H9 (cell line): ENCODE data around the gene PAQR9. TPM values are rescaled to one million over a fixed set of nuclear protein-coding genes. Genes with fewer than 3 reads are reported as not detected.

Experiments
- DNase-seq: peaks from one replicate; pipeline ENCODE4 v3.0.0-alpha.2; 2017
- H2AFZ ChIP-seq: one replicate; pipeline ENCODE4 v1.6.1; 2013; ENCODE audit warnings: mild to moderate bottlenecking, low read length, control low read depth, moderate library complexity
- H2AK5ac ChIP-seq: 2 replicates; pipeline ENCODE4 v1.6.1; 2013; ENCODE audit warnings: low read length, control low read depth, mixed read lengths; ENCODE audit not compliant: insufficient read length
- H2BK120ac ChIP-seq: one replicate; pipeline ENCODE4 v1.6.1; 2013; ENCODE audit warnings: low read depth, mild to moderate bottlenecking, low read length, control low read depth, inconsistent platforms; ENCODE audit not compliant: poor library complexity, severe bottlenecking
- H2BK12ac ChIP-seq: 2 replicates; pipeline ENCODE4 v1.6.1; 2013; ENCODE audit warnings: low read length, control low read depth, mixed read lengths, low read depth; ENCODE audit not compliant: insufficient read length
- H2BK15ac ChIP-seq: 2 replicates; pipeline ENCODE4 v1.6.1; 2013; ENCODE audit warnings: low read depth, low read length, control low read depth
- H2BK20ac ChIP-seq: one replicate; pipeline ENCODE4 v1.6.1; 2013; ENCODE audit warnings: low read depth, mild to moderate bottlenecking, low read length, control low read depth, inconsistent platforms; ENCODE audit not compliant: poor library complexity, severe bottlenecking
- H2BK5ac ChIP-seq: 2 replicates; pipeline ENCODE4 v1.6.1; 2013; ENCODE audit warnings: low read length, control low read depth, mixed read lengths; ENCODE audit not compliant: insufficient read length
- H3K14ac ChIP-seq: 2 replicates; pipeline ENCODE4 v1.6.1; 2013; ENCODE audit warnings: low read length, control low read depth; ENCODE audit not compliant: insufficient read depth
- H3K18ac ChIP-seq: 2 replicates; pipeline ENCODE4 v1.6.1; 2013; ENCODE audit warnings: low read depth, mild to moderate bottlenecking, mixed read lengths, low read length, control low read depth; ENCODE audit not compliant: insufficient read length
- H3K23ac ChIP-seq: 2 replicates; pipeline ENCODE4 v1.6.1; 2013; ENCODE audit warnings: low read length, control low read depth, mixed read lengths, low read depth; ENCODE audit not compliant: insufficient read length
- H3K23me2 ChIP-seq: 2 replicates; pipeline ENCODE4 v1.6.1; 2013; ENCODE audit warnings: low read depth, mild to moderate bottlenecking, mixed read lengths, low read length, control low read depth; ENCODE audit not compliant: insufficient read length, poor library complexity, severe bottlenecking
- H3K27ac ChIP-seq: 2 replicates; pipeline ENCODE4 v1.5.1; 2013; ENCODE audit warnings: low read length, control low read depth, mixed read lengths, low read depth; ENCODE audit not compliant: insufficient read length
- H3K27me3 ChIP-seq: 2 replicates; pipeline ENCODE4 v1.6.1; 2013; ENCODE audit warnings: low read length, control low read depth, inconsistent platforms; ENCODE audit not compliant: insufficient read depth
- H3K4ac ChIP-seq: 2 replicates; pipeline ENCODE4 v1.6.1; 2013; ENCODE audit warnings: low read depth, mild to moderate bottlenecking, control low read depth, inconsistent platforms, low read length, moderate library complexity
- H3K4me1 ChIP-seq: 2 replicates; pipeline ENCODE4 v1.6.1; 2013; ENCODE audit warnings: low read length, control low read depth, inconsistent platforms; ENCODE audit not compliant: insufficient read depth
- H3K4me2 ChIP-seq: 2 replicates; pipeline ENCODE4 v1.6.1; 2013; ENCODE audit warnings: low read length, control low read depth, mixed read lengths; ENCODE audit not compliant: insufficient read length, insufficient read depth
- H3K56ac ChIP-seq: 2 replicates; pipeline ENCODE4 v1.6.1; 2013; ENCODE audit warnings: low read depth, mild to moderate bottlenecking, mixed read lengths, low read length, control low read depth; ENCODE audit not compliant: insufficient read length
- H3K79me1 ChIP-seq: 2 replicates; pipeline ENCODE4 v1.6.1; 2013; ENCODE audit warnings: low read depth, mild to moderate bottlenecking, moderate library complexity, low read length, control low read depth, inconsistent platforms; ENCODE audit not compliant: insufficient read depth, poor library complexity, severe bottlenecking
- H3K79me2 ChIP-seq: 2 replicates; pipeline ENCODE4 v1.6.1; 2013; ENCODE audit warnings: low read length, control low read depth, inconsistent platforms; ENCODE audit not compliant: insufficient read depth
- H3K9ac ChIP-seq: 2 replicates; pipeline ENCODE4 v1.6.1; 2013; ENCODE audit warnings: low read length, control low read depth, mixed read lengths; ENCODE audit not compliant: insufficient read length; ENCODE audit errors: extremely low read depth
- H3K9me3 ChIP-seq: one replicate; pipeline ENCODE4 v1.6.1; 2013; ENCODE audit warnings: low read depth, low read length, inconsistent platforms; ENCODE audit not compliant: control insufficient read depth
- H3T11ph ChIP-seq: one replicate; pipeline ENCODE4 v1.6.1; 2013; ENCODE audit warnings: mild to moderate bottlenecking, low read length, control low read depth, inconsistent platforms
- H4K20me1 ChIP-seq: one replicate; pipeline ENCODE4 v1.6.1; 2013; ENCODE audit not compliant: control insufficient read depth, insufficient read length, insufficient read depth
- H4K5ac ChIP-seq: 2 replicates; pipeline ENCODE4 v1.6.1; 2013; ENCODE audit warnings: low read depth, mild to moderate bottlenecking, mixed read lengths, low read length, control low read depth; ENCODE audit not compliant: insufficient read length
- H4K8ac ChIP-seq: replicated peaks from 2 replicates; pipeline ENCODE4 v1.6.1; 2013; ENCODE audit warnings: low read length, control low read depth, mixed read lengths, low read depth; ENCODE audit not compliant: insufficient read length
- H4K91ac ChIP-seq: 2 replicates; pipeline ENCODE4 v1.6.1; 2013; ENCODE audit warnings: low read depth, mild to moderate bottlenecking, moderate library complexity, mixed read lengths, low read length, control low read depth; ENCODE audit not compliant: insufficient read length
- H3K27ac Mint-ChIP-seq, 3 experiments: 2 replicates in 2 of 3; 3 replicates in 1 of 3; pipeline ENCODE4 v1.8.0; 2020 to 2021; ENCODE audit warnings: mixed read lengths in 3 of 3, mild to moderate bottlenecking in 1 of 3, moderate library complexity in 1 of 3
- H3K27me3 Mint-ChIP-seq: 2 replicates; pipeline ENCODE4 v1.8.0; 2021; ENCODE audit warnings: low read depth, mild to moderate bottlenecking, moderate library complexity, mixed read lengths
- H3K36me3 Mint-ChIP-seq, 3 experiments: 2 replicates in 2 of 3; 3 replicates in 1 of 3; pipeline ENCODE4 v1.8.0; 2020 to 2021; ENCODE audit warnings: low read depth in 3 of 3, mixed read lengths in 3 of 3; ENCODE audit not compliant: insufficient read depth in 1 of 3
- H3K4me1 Mint-ChIP-seq, 2 experiments: 2 replicates each; pipeline ENCODE4 v1.8.0; 2020; ENCODE audit warnings: mixed read lengths in 2 of 2
- H3K4me3 Mint-ChIP-seq, 2 experiments: 2 replicates in 1 of 2; 3 replicates in 1 of 2; pipeline ENCODE4 v1.8.0; 2020 to 2021; ENCODE audit warnings: mild to moderate bottlenecking in 2 of 2, mixed read lengths in 2 of 2, moderate library complexity in 1 of 2
- H3K9me3 Mint-ChIP-seq, 2 experiments: 2 replicates in 1 of 2; 3 replicates in 1 of 2; pipeline ENCODE4 v1.8.0; 2020; ENCODE audit warnings: mild to moderate bottlenecking in 2 of 2, mixed read lengths in 2 of 2, moderate library complexity in 1 of 2
- CTCF ChIP-seq: fragments of 200-600 bp; sonication (generic); conservative IDR thresholded peaks from 3 replicates; pipeline ENCODE4 v1.8.0; 2021; ENCODE audit warnings: antibody characterized with exemption, mild to moderate bottlenecking
- WGBS: extraction: QIAGEN DNeasy Blood & Tissue Kit; methylation state at CpG from one replicate; pipeline ENCODE4 v1.1.7; 2013; ENCODE audit warnings: missing lambda C conversion rate, low lambda C conversion rate, mixed read lengths; ENCODE audit not compliant: insufficient read length; ENCODE audit errors: extremely low coverage; 5-methylcytosine and 5-hydroxymethylcytosine counted together
- total RNA-seq: library from RNA; stranded (reverse); gene quantifications from 2 replicates; pipeline ENCODE4 v1.2.1, GENCODE V29; 2021

The PAQR9 gene
- total RNA-seq, 1 experiment from 2014 or later: 2.3 TPM

GRCh38 chr3:142940000-142940399 is 23.5 kb downstream of the PAQR9 start:
- Histone ChIP-seq H3K9me3 (no peaks in the 10 kb centered on the region), H3K27me3 (no peaks in the 10 kb centered on the region), H4K5ac (no peak overlapping the region), H3K56ac (no peak overlapping the region), H2BK12ac (no peak overlapping the region), H2BK15ac (no peak overlapping the region), H3K79me1 (no peaks in the 10 kb centered on the region), H3K23me2 (no peaks in the 10 kb centered on the region), H4K8ac (no peak overlapping the region), H2BK120ac (no peak overlapping the region), H2AK5ac (no peak overlapping the region), H2AFZ (no peak overlapping the region), H2BK5ac (no peak overlapping the region), H3K23ac (no peak overlapping the region), H4K20me1 (no peaks in the 10 kb centered on the region), H3K4ac (no peak overlapping the region), H3K4me2 (no peak overlapping the region), H3K9ac (no peak overlapping the region), H3K79me2 (no peaks in the 10 kb centered on the region), H3K27ac (no peak overlapping the region), H4K91ac (no peak overlapping the region), H3T11ph (no peak overlapping the region), H2BK20ac (no peak overlapping the region), H3K4me1 (no peaks in the 10 kb centered on the region), H3K18ac (no peak overlapping the region), H3K14ac (no peak overlapping the region)
- 0 out of 4 replicates have a peak, but pooled peaks cover 0 to 2% of the 10 kb centered on the region in 2 experiments for H3K4me1 Mint-ChIP-seq
- peaks cover 0 to 2% of the 10 kb centered on the region in 2 experiments; a peak in 1 of 5 replicates for H3K9me3 Mint-ChIP-seq
- no peaks in the 10 kb centered on the region for H3K36me3 Mint-ChIP-seq
- WGBS: no CpG with 5 or more reads among the region's 1 CpG
- TF ChIP-seq CTCF: no peak
- H3K4me3 Mint-ChIP-seq: no peak overlapping the region
- no peak for DNase-seq
- H3K27ac Mint-ChIP-seq: no peak overlapping the region
- H3K27me3 Mint-ChIP-seq: peaks cover 5% of the 10 kb centered on the region; the same call in 1 of the 2 replicates
